GM23338 (cell line): Measurements from ENCODE around the gene STX17. TPM values are rescaled to one million over a fixed set of nuclear protein-coding genes. Genes with fewer than 3 reads are reported as not detected.
A peak's percentile ranks its signal among the peaks of the same experiment; 100 is the strongest.

ENCODE experiments used
- ATAC-seq: fragments of 200-7000 bp; cut with Tn5 transposase; 3 replicates; pipeline ENCODE4 v1.9.1; 2020
- DNase-seq: peaks from one replicate; pipeline ENCODE4 v3.0.0-alpha.2; 2015; ENCODE audit warnings: low spot score
- H2AFZ ChIP-seq: fragments of 200-600 bp; sonication (generic); 2 replicates; pipeline ENCODE4 v1.8.0; 2016; ENCODE audit warnings: antibody characterized with exemption, mild to moderate bottlenecking, moderate library complexity
- H3F3A ChIP-seq: fragments of 200-600 bp; sonication (generic); replicated peaks from 2 replicates; pipeline ENCODE4 v1.8.0; 2017; ENCODE audit warnings: antibody characterized with exemption, mixed run types, low read depth
- H3K27ac ChIP-seq: fragments of 200-600 bp; sonication (generic); 2 replicates; pipeline ENCODE4 v1.6.1; 2016; ENCODE audit warnings: low read depth
- H3K27me3 ChIP-seq: fragments of 200-600 bp; sonication (generic); 2 replicates; pipeline ENCODE4 v1.8.0; 2016; ENCODE audit warnings: mild to moderate bottlenecking, mixed run types, moderate library complexity; ENCODE audit not compliant: insufficient read depth
- H3K36me3 ChIP-seq: fragments of 200-600 bp; sonication (generic); 2 replicates; pipeline ENCODE4 v1.8.0; 2016; ENCODE audit warnings: mild to moderate bottlenecking; ENCODE audit not compliant: insufficient read depth
- H3K4me1 ChIP-seq: fragments of 200-600 bp; sonication (generic); 2 replicates; pipeline ENCODE4 v1.8.0; 2016; ENCODE audit warnings: mild to moderate bottlenecking, moderate library complexity; ENCODE audit not compliant: insufficient read depth
- H3K4me2 ChIP-seq: fragments of 200-600 bp; sonication (generic); 2 replicates; pipeline ENCODE4 v1.7.1; 2017; ENCODE audit warnings: mixed run types
- H3K4me3 ChIP-seq: fragments of 200-600 bp; sonication (generic); 2 replicates; pipeline ENCODE4 v1.6.1; 2016; ENCODE audit warnings: mixed run types
- H3K79me2 ChIP-seq: fragments of 200-600 bp; sonication (generic); replicated peaks from 2 replicates; pipeline ENCODE4 v1.8.0; 2017; ENCODE audit warnings: mild to moderate bottlenecking; ENCODE audit not compliant: insufficient read depth
- H3K9me2 ChIP-seq: fragments of 200-600 bp; sonication (generic); 2 replicates; pipeline ENCODE4 v1.8.0; 2017; ENCODE audit not compliant: insufficient read depth
- H4K20me1 ChIP-seq: fragments of 200-600 bp; sonication (generic); replicated peaks from 2 replicates; pipeline ENCODE4 v1.8.0; 2017; ENCODE audit warnings: mild to moderate bottlenecking; ENCODE audit not compliant: insufficient read depth
- H3K27ac Mint-ChIP-seq: 2 replicates; pipeline ENCODE4 v1.8.0; 2020; ENCODE audit warnings: inconsistent platforms, mild to moderate bottlenecking, moderate library complexity, mixed read lengths
- H3K27me3 Mint-ChIP-seq: 3 replicates; pipeline ENCODE4 v1.8.0; 2022; ENCODE audit warnings: low read depth, mild to moderate bottlenecking, moderate library complexity, mixed read lengths, inconsistent platforms; ENCODE audit not compliant: insufficient read depth, poor library complexity
- H3K36me3 Mint-ChIP-seq: 3 replicates; pipeline ENCODE4 v1.8.0; 2021; ENCODE audit warnings: low read depth, mild to moderate bottlenecking, inconsistent platforms, moderate library complexity, mixed read lengths
- H3K4me1 Mint-ChIP-seq: 3 replicates; pipeline ENCODE4 v1.8.0; 2020; ENCODE audit warnings: mild to moderate bottlenecking, inconsistent platforms, mixed read lengths
- H3K4me3 Mint-ChIP-seq: 3 replicates; pipeline ENCODE4 v1.8.0; 2021; ENCODE audit warnings: moderate library complexity, mild to moderate bottlenecking, inconsistent platforms, mixed read lengths
- H3K9me3 Mint-ChIP-seq: 3 replicates; pipeline ENCODE4 v1.8.0; 2020; ENCODE audit warnings: moderate library complexity, mild to moderate bottlenecking, inconsistent platforms, mixed read lengths
- CTCF ChIP-seq, 2 experiments: fragments of 200-600 bp in 1 of 2; sonication (generic) in 1 of 2; conservative IDR thresholded peaks; 2 replicates each; pipeline versions ENCODE4 v1.5.1 to v1.6.1; 2016 to 2017; ENCODE audit warnings: antibody characterized with exemption in 2 of 2, low read depth in 2 of 2, mild to moderate bottlenecking in 2 of 2, moderate library complexity in 1 of 2
- ETS1 ChIP-seq: IDR thresholded peaks from 2 replicates; pipeline ENCODE4 v1.6.1; 2016; ENCODE audit warnings: antibody characterized with exemption
- EZH2 ChIP-seq: fragments of 200-600 bp; sonication (generic); IDR thresholded peaks from one replicate; pipeline ENCODE4 v1.8.0; 2017; ENCODE audit warnings: antibody characterized with exemption, mild to moderate bottlenecking, low read depth; ENCODE audit not compliant: unreplicated experiment
- EZH2phosphoT487 ChIP-seq: fragments of 200-600 bp; sonication (generic); IDR thresholded peaks from one replicate; pipeline ENCODE4 v1.8.1; 2018; ENCODE audit warnings: antibody characterized with exemption; ENCODE audit not compliant: unreplicated experiment
- JUNB ChIP-seq: IDR thresholded peaks from one replicate; pipeline ENCODE4 v1.6.1; 2016; ENCODE audit warnings: antibody characterized with exemption; ENCODE audit not compliant: unreplicated experiment
- POLR2AphosphoS5 ChIP-seq: IDR thresholded peaks from 2 replicates; pipeline ENCODE4 v1.6.1; 2016; ENCODE audit warnings: antibody characterized with exemption, low read depth
- REST ChIP-seq: IDR thresholded peaks from one replicate; pipeline ENCODE4 v1.6.1; 2018; ENCODE audit warnings: antibody characterized with exemption; ENCODE audit not compliant: unreplicated experiment
- ZNF114 ChIP-seq: fragments of 250-450 bp; sonication (Bioruptor Pico); IDR thresholded peaks from 2 replicates; pipeline ENCODE4 v1.5.0; 2020; ENCODE audit warnings: mild to moderate bottlenecking, moderate library complexity
- ZNF331 ChIP-seq: fragments of 250-450 bp; sonication (Bioruptor Pico); IDR thresholded peaks from 2 replicates; pipeline ENCODE4 v1.5.0; 2020; ENCODE audit warnings: low read depth, mild to moderate bottlenecking, moderate library complexity
- ZNF462 ChIP-seq: fragments of 250-450 bp; sonication (Bioruptor Pico); IDR thresholded peaks from 2 replicates; pipeline ENCODE4 v1.5.0; 2020; ENCODE audit warnings: mild to moderate bottlenecking, moderate library complexity
- polyA plus RNA-seq: library from polyadenylated mRNA; unstranded; fragments of >200 nt; fragmentation: Nextera tagmentation; extraction: Ambion mirVana; gene quantifications from 2 replicates; pipeline ENCODE4 v1.2.1, GENCODE V29; 2016
- total RNA-seq: library from RNA; depleted of rRNA; stranded (reverse); fragments of >200 nt; shearing (Covaris generic); gene quantifications from 2 replicates; pipeline ENCODE4 v1.2.3, GENCODE V29; 2014

Gene STX17
- total and polyA plus RNA-seq, 2 experiments from 2014 or later, result 12.9 to 24.2 TPM

- Mint-ChIP-seq H3K9me3 (no peaks in the 10 kb centered on the region), H3K27me3 (no peaks in the 10 kb centered on the region), H3K4me1 (peaks cover 23% of the 10 kb centered on the region), H3K4me3 (no peak overlapping the region), H3K36me3 (no peaks in the 10 kb centered on the region), H3K27ac (no peak overlapping the region)
- H2AFZ ChIP-seq, result no peak overlapping the region
- H3K4me3 ChIP-seq, result no peak overlapping the region
- H3K27ac ChIP-seq, result no peak overlapping the region
- no peaks in the 10 kb centered on the region for H4K20me1 ChIP-seq
- ATAC-seq (no peak), DNase-seq (peak; percentile 23)
- TF ChIP-seq REST (no peak), CTCF (conservative IDR thresholded peaks at IDR 0.05; ENCODE audit: low read depth in 2 of 2) (no peak), EZH2 (no peak), ZNF114 (CRISPR knock-in tag) (no peak), POLR2AphosphoS5 (no peak), JUNB (no peak), ETS1 (no peak), ZNF331 (CRISPR knock-in tag) (no peak)
- H3K27me3 ChIP-seq, result no peaks in the 10 kb centered on the region
- no peaks in the 10 kb centered on the region for H3K36me3 ChIP-seq
- H3K4me2 ChIP-seq, result no peak overlapping the region
- peaks cover 3% of the 10 kb centered on the region; the same call in 1 of the 2 replicates for H3K4me1 ChIP-seq
- H3K9me2 ChIP-seq, result no peaks in the 10 kb centered on the region
- H3F3A ChIP-seq, result no peaks in the 10 kb centered on the region
- H3K79me2 ChIP-seq, result no peaks in the 10 kb centered on the region
Observed at GRCh38 chr9:99971410-99971809, 65.0 kb downstream of the STX17 start.

GRCh38 chr9:99973455-99973854, 67.0 kb downstream of the STX17 start:
- no peak overlapping the region for H3K27ac ChIP-seq
- ATAC-seq, result no peak
- H3K4me3 ChIP-seq, result no peak overlapping the region
- TF ChIP-seq EZH2 (no peak), EZH2phosphoT487 (no peak), ZNF462 (CRISPR knock-in tag) (no peak), POLR2AphosphoS5 (no peak), ZNF331 (CRISPR knock-in tag) (no peak)

More at GRCh38 chr9:99973455-99973854, 67.0 kb downstream of the STX17 start:
- Histone ChIP-seq H3K36me3 (no peaks in the 10 kb centered on the region), H3K79me2 (no peaks in the 10 kb centered on the region), H3K4me2 (no peak overlapping the region), H4K20me1 (no peaks in the 10 kb centered on the region), H3F3A (no peaks in the 10 kb centered on the region), H3K4me1 (0 out of 2 replicates have a peak, but pooled peaks cover 10% of the 10 kb centered on the region), H2AFZ (no peak overlapping the region), H3K27me3 (no peaks in the 10 kb centered on the region), H3K9me2 (no peaks in the 10 kb centered on the region)
- DNase-seq, result no peak
- Mint-ChIP-seq H3K27ac (no peak overlapping the region), H3K4me1 (peaks cover 9% of the 10 kb centered on the region), H3K36me3 (no peaks in the 10 kb centered on the region), H3K9me3 (no peaks in the 10 kb centered on the region), H3K27me3 (no peaks in the 10 kb centered on the region), H3K4me3 (no peak overlapping the region)
